ENCODE data around the gene NTN1. TPM values are rescaled to one million over a fixed set of nuclear protein-coding genes. Genes with fewer than 3 reads are reported as not detected.

The NTN1 gene
- total RNA-seq, 1 donor from 2014 or later, result 4.7 TPM

- no peak for DNase-seq (ENCODE audit: extremely low spot score in 2 of 2)
- Histone ChIP-seq H3K4me3 (no peak overlapping the region), H3K9me3 (no peaks in the 10 kb centered on the region), H3K27me3 (no peaks in the 10 kb centered on the region), H3K27ac (peak overlapping the region; percentile 59), H3K4me1 (peaks cover 21% of the 10 kb centered on the region), H3K36me3 (no peaks in the 10 kb centered on the region)
- TF ChIP-seq CTCF (IDR thresholded peaks at IDR 0.05) (no peak), POLR2A (IDR thresholded peaks at IDR 0.05) (no peak), POLR2AphosphoS5 (IDR thresholded peaks at IDR 0.05; ENCODE audit: insufficient read depth in 1 of 2, low read depth in 1 of 2) (no peak)
- intact Hi-C loops (cut with DNase I), result no loop called here
These were observed 264.5 kb downstream of the NTN1 start for GRCh38 chr17:9285602-9286427.

GRCh38 chr17:9286434-9286833, 265.1 kb downstream of the NTN1 start:
- TF ChIP-seq POLR2AphosphoS5 (IDR thresholded peaks at IDR 0.05; ENCODE audit: insufficient read depth in 1 of 2, low read depth in 1 of 2) (no peak), POLR2A (IDR thresholded peaks at IDR 0.05) (no peak), CTCF (IDR thresholded peaks at IDR 0.05) (no peak)
- Histone ChIP-seq H3K27me3 (no peaks in the 10 kb centered on the region), H3K4me3 (no peak overlapping the region), H3K4me1 (peaks cover 23% of the 10 kb centered on the region), H3K27ac (no peak overlapping the region), H3K9me3 (no peaks in the 10 kb centered on the region), H3K36me3 (no peaks in the 10 kb centered on the region)
- no peak for DNase-seq (ENCODE audit: extremely low spot score in 2 of 2)
- intact Hi-C loops (cut with DNase I), result no loop called here

GRCh38 chr17:9287306-9287705, 266.0 kb downstream of the NTN1 start:
- Histone ChIP-seq H3K27ac (no peak overlapping the region), H3K36me3 (no peaks in the 10 kb centered on the region), H3K27me3 (no peaks in the 10 kb centered on the region), H3K4me1 (peaks cover 31% of the 10 kb centered on the region), H3K9me3 (no peaks in the 10 kb centered on the region), H3K4me3 (no peak overlapping the region)
- intact Hi-C loops (cut with DNase I), result no loop called here
- DNase-seq (ENCODE audit: extremely low spot score in 2 of 2), result no peak
- TF ChIP-seq POLR2A (IDR thresholded peaks at IDR 0.05) (no peak), POLR2AphosphoS5 (IDR thresholded peaks at IDR 0.05; ENCODE audit: insufficient read depth in 1 of 2, low read depth in 1 of 2) (no peak), CTCF (IDR thresholded peaks at IDR 0.05) (no peak)

GRCh38 chr17:9290226-9290613, 268.9 kb downstream of the NTN1 start:
- intact Hi-C loops (cut with DNase I), result no loop called here
- H3K4me3 ChIP-seq, result no peak overlapping the region
- no peak for TF ChIP-seq POLR2A (IDR thresholded peaks at IDR 0.05)
- TF ChIP-seq CTCF (IDR thresholded peaks at IDR 0.05), result no peak
- no peak for TF ChIP-seq POLR2AphosphoS5 (IDR thresholded peaks at IDR 0.05; ENCODE audit: insufficient read depth in 1 of 2, low read depth in 1 of 2)
- no peaks in the 10 kb centered on the region for H3K36me3 ChIP-seq
- DNase-seq (ENCODE audit: extremely low spot score in 2 of 2), result no peak
- peaks cover 24% of the 10 kb centered on the region for H3K4me1 ChIP-seq
- H3K27me3 ChIP-seq, result no peaks in the 10 kb centered on the region
- no peaks in the 10 kb centered on the region for H3K9me3 ChIP-seq
- no peak overlapping the region for H3K27ac ChIP-seq

GRCh38 chr17:9291912-9292560, 270.7 kb downstream of the NTN1 start:
- intact Hi-C loops (cut with DNase I), result no loop called here
- Histone ChIP-seq H3K4me1 (peaks cover 19% of the 10 kb centered on the region), H3K27ac (peak overlapping the region; percentile 81), H3K9me3 (no peaks in the 10 kb centered on the region), H3K36me3 (no peaks in the 10 kb centered on the region), H3K27me3 (no peaks in the 10 kb centered on the region), H3K4me3 (no peak overlapping the region)
- TF ChIP-seq POLR2A (IDR thresholded peaks at IDR 0.05) (no peak), POLR2AphosphoS5 (IDR thresholded peaks at IDR 0.05; ENCODE audit: insufficient read depth in 1 of 2, low read depth in 1 of 2) (peak; percentile 31 to 43), CTCF (IDR thresholded peaks at IDR 0.05) (peak; percentile 48 to 74 (median 62))
- DNase-seq (ENCODE audit: extremely low spot score in 2 of 2), result no peak
